ENCODE measurements around the gene HEBP1.

The HEBP1 gene

DNA sequence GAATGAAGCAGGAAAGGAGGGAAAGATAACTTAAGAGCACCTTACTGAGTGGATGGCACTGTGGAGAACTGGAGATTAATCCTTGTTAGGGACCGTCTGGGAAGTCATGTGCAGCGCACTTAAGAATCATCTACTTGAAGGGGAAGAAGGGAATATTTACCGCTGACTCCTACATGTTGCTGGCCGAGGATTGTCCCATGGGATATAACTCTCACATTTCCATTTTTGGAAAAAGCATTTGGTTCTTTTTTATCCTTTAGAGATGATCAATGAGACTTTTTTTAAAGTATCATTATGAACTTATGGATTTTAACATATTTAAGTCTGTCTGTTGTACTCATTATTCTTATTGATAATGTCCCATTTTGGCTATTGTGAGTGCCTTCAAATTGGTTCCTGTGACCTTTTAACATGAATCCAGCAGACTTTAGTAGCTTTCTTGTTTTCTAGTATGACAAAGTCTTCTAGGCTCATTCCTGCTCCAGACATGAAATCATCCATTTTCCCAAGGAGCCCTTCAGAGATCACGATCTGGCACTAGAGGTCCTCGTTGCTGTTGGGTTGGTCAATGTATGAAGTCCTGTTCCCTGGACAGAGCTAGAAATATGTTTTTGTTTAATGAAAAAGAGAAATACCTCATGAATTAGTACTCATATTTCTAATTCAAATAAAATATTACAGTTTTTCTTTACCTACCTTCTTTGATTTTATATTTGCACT, 23.9 kb upstream of the HEBP1 start:
- no peak for DNase-seq (ENCODE audit: low read depth in 2 of 2)

DNA sequence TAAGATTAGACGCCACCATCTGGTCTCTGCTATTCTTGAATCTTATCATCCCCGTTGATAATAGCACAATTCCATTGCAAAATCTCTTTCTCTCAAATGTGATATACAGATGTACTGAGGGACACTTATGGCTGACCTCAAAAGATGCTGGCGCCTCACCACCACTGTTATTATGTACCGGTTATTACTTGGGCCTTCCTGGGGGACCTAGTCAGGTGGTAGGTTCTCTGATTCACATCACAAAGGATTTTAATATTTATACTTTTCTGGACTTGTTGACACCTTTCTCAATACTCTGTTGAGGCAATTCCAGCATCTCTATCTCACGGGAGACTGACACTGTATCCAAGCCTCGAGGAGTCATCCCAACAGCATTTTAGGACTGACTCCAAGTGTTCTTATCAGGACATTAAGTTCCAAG, 22.8 kb upstream of the HEBP1 start:
- no peak for DNase-seq (ENCODE audit: low read depth in 2 of 2)

DNA sequence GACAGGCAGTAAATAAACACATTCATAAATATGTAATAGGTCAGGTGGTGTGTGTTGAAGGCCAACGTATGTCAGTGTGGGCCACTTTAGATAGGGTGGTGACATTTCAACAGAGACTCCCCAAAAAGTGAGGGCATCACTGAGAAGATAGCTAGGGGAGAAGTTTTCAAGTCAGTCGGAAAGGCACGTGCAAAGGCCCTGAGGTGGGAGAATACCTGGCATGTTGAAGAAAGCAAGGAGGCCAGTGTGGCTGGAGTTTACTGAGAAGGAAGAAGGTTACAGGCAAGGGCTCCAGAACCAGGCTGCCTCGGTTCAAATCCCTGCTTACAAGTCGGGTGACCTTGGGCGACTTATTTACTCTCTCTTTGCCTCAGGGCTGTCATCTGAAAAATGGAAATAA, 11.0 kb upstream of the HEBP1 start:
- no peak for DNase-seq (ENCODE audit: low read depth in 2 of 2)

DNA sequence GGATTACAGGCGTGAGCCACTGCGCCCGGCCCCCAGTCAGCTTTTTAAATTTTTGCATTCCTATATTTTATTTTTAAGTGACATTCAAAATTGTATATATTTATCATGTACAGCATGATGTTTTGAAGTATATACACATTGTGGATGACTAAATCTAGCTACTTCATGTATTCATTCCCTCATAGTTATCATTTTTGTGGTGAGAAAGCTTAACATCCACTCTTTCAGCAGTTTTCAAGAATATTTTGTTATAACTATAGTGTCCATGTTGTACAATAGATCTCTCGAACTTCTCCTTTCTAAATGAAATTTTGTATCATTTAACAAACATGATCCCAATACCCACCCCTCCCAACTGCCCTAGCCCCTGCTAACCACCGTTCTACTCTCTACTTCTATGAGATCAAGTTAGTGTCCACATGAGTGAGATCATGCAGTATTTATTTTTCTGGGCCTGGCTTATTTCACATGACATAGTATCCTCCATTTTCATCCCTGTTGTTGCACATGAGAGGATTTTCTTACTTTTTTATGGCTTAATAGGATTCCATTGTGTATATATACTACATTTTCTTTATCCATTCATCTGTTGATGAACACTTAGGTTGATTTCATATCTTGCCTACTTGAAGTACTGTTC, 8.8 kb upstream of the HEBP1 start:
- DNase-seq (ENCODE audit: low read depth in 2 of 2) = no peak

DNA sequence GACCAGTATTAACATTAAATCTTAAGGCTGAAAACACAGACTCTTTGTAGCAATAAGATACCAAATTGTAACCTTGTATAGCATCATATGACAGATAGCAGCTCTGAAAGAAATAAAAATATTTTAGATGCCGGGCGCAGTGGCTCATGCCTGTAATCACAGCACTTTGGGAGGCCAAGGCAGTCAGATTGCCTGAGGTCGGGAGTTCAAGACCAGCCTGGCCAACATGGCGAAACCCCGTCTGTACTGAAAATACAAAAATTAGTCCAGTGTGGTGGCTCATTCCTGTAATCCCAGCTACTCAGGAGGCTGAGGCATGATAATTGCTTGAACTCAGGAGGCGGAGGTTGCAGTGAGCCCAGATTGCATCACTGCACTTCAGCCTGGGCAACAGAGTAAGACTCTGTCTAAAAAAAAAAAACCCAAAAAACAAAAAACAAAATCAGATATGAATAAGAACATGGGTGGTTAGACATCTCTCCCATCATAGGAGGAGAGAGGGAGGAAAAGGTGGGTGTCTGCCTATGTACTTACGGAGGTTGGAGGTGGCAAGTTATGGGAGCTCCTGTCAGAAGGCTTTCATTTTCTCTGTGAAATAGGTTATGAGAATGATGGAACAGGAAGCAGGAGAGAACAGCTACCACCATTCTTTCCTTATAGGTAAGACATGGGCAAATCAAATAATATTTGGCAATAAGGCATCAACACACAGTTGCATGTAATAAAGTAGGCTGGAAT, 7.6 kb upstream of the HEBP1 start:
- DNase-seq (ENCODE audit: low read depth in 2 of 2) = no peak

DNA sequence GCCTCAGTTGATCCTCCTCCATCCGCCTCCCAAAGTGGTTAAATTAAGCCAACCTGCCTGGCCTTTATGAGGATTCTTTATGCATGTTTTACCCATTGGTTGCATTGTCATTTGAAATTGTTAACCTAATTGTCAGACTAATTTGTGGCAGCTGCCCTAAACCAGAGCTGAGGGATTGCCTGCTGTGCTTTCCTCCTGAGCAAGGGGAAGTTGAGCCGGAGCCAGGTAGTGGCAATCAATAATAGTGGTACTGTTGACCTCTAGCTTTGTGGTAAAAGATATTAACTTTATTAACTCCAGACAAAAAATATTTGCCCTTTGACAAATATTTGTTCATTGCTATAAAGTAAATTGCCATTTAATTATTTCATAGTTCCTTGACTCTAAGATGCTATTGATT, 5.6 kb upstream of the HEBP1 start:
- DNase-seq (ENCODE audit: low read depth in 2 of 2) = no peak

DNA sequence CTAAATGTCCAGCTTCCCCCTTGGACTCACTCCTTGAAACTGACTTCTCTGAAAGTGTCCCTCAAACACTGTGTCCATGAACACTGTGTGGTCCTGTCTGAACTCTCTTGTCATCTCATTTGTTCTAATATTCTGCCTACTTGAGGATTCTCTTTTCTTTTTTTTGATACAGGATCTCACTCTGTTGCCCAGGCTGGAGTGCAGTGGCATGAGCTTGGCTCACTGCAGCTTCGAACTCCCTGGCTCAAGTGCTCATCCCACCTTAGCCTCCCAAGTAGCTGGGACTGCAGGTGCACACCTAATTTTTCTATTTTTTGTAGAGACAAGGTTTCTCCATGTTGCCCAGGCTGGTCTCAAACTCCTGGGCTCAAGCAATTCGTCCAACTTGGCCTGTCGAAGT, 4.9 kb upstream of the HEBP1 start:
- no peak for DNase-seq (ENCODE audit: low read depth in 2 of 2)

DNA sequence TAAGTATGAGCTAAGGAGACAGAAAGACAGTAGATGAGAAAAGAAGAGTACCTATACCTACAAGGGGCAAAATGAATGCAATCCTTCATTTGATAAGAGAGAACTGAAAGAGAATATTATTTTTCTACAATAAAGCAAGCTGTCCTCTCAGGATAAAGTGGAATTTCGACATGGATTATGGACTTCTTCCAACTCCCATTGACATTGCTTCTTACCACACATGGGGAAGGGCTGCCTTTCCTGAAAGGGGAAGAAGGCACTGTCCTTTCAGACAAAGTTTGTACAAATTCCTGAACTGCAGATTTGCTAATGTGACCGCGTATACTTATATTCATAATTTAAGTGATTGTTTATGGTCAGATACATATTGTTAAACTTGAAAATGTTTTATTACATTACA, 4.3 kb upstream of the HEBP1 start:
- DNase-seq (ENCODE audit: low read depth in 2 of 2) = no peak

DNA sequence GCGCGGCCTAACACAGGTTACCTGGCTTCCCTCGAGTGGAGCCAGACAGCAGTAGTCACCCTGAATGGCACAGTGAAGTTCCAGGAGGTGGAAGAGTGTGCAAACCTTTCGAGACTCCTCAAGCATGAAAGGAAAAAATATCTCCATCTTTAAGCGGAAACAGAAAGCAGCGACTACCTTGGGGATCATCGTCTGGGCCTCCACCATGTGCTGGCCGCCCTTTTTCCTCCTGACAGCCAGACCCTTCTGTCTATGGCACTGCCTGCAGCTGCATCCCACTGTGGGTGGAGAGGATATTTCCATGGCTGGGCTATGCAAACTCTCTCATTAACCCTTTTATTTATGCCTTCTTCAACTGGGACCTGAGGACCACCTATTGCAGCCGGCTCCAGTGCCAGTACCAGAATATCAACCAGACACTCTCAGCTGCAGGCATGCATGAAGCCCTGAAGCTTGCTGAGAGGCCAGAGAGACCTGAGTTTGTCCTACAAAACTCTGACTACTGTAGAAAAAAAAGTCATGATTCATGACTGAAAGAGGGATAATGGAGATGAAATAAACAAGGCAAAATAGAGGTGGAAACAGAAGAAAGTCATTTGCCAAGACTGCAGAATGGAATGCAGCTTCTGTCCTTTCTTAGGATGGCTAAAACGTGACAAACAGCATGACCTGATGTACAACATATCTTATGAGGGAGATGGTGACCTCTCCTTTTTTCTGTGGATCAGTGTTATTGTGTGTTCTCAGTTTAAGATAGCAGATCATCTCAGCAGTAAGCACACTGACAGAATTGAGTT, 2.4 kb upstream of the HEBP1 start:
- DNase-seq (ENCODE audit: low read depth in 2 of 2) = no peak

DNA sequence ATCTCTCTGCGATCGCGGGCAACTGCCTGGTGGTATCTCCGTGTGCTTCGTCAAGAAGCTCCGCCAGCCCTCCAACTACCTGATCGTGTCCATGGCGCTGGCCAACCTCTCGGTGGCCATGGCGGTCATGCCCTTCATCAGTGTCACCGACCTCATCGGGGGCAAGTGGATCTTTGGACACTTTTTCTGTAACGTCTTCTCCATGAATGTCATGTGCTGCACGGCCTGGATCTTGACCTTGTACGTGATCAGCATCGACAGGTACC, 1.6 kb upstream of the HEBP1 start:
- DNase-seq (ENCODE audit: low read depth in 2 of 2) = no peak

DNA sequence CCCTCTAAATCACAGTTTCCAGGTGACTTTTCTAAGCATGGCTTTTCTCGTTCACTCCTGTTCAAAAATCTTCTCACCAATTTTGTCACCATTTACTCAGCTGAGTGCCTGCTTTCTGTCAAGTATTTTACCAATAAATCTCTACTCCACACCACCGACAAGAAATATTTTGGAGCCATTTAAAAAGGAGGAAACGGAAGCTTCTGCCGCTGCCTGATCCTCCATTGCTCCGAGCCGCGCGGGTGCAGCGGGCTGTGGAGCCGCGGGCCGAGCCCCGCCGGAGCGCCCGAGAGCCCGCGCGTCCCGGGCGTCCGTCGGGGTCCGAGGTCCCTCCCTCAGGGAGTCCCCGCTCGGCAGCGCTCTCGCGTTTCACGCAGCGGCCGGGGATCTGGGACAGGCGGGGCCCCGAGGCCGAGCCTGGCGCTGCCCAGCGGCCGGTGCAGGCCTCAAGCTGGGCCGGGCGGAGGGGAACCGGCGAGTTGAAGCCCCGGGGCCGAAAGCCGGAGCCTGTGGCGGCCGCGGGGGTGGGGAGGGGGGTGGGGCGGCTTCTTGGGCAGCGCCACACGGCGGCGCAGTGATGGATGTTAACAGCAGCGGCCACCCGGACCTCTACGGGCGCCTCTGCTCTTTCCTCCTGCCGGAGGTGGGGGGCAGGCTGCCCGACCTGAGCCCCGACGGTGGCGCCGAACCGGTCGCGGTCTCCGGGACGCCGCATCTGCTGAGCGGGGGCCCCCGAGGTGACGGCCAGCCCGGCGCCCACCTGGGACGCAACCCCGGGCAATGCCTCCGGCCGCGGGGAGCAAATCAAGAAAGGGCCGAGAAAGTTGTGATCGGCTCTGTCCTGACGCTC, 1.1 kb upstream of the HEBP1 start:
- peak in 1 of 2 donors; percentile 12 for DNase-seq (ENCODE audit: low read depth in 2 of 2)

DNA sequence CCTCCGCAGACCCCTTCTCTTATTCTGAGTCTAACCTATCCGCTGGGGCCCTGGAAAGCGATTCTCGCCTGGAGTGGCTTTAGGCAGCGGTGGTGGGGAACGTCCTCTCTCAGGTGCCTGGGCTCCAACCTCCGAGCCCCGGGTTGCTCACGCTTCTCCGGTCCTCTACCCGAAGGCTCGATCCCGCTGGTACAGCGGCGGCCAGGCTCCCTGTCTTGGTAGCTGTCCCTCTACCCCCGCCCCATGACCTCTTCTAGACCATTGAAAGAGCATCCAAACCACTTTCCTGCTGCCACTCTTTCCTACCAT, 505 bp upstream of the HEBP1 start:
- DNase-seq (ENCODE audit: low read depth in 2 of 2) = peak in 1 of 2 donors; percentile 4

DNA sequence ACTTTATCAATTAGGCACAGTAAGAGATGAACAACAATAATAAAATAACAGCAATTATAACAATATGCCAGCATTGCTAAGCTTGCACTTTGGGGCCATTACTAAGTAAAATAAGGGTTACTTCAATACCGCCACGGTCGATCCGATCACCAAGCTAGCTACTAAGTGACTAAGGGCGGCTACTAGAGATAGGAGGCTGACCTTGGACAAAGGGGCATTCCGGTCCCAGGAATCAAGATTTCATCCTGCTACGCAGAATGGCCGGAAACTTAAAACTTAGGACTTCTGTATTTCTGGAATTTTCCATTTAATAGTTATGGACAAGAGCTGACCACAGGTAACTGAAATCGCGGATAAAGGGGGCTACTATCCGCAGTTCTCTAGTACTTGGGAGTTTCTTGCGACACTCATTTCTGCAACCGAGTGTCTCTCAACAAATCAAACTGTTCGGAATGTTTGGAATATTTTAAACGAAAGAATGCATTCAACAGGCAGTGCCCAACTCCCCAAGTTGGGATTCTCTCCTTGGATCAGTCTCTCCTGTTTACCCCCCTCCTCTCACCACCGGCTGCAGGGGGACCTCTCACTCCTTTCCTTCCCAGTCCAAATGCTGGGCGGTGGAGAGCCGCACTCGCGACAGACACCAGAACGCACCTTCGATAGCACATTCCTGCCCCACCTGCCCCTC, 650 bp downstream of the HEBP1 start:
- no peak for DNase-seq (ENCODE audit: low read depth in 2 of 2)

DNA sequence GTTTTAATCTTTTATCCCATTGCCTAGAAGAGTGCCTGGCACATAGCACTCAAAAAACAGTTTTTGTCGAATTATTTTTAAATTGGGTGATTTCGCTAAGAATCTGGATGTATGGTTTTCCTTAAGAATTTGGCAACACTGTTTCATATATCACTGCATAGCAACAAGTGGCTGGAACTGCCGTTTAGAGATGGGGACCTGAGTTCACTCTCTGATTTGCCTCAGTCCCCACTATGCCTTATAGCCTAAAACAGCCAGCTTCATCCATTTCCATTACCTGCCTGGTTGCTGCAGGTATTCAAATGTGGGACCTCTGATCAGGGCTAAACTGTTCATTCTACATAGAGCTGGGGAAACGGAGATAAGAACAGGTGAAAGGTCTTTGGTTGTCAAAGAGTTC, 1.8 kb downstream of the HEBP1 start:
- no peak for DNase-seq (ENCODE audit: low read depth in 2 of 2)

DNA sequence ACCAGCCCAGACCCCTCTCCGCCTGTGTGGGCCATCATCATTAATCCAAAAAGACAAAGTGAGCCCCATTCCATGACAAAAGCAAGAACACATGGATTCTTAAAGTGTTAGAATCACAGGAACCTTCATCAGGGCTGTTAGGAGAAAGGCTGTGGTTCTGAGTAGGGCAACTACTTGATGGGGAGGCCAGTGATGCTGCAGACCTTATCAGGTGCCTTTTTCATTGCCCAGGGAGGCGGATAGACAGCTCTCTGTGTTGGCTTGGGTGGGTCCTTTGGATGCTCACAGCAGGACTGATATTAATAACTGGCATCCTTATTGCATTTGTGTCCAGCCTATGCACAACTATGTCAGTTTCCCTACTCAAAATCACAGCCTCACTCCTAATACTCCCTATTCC, 2.3 kb downstream of the HEBP1 start:
- no peak for DNase-seq (ENCODE audit: low read depth in 2 of 2)

DNA sequence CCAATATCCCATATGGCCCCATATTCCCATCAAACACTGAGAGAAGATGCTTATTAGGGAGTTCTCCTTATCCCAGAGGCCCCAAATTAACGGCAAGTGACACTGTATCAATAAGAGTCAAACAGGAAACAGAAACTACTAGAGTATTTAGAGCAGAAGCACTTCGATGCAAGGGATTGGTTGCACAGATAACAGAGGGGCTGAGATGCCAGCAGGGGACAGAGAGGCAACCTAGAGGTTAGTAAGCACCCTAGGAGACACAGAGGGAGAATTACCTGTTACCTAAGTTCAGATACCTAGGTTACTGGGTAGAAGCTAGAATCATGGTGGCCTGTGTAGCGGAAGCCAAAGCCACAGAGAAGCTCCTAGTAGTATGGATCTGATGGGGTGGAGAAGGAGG, 2.9 kb downstream of the HEBP1 start:
- no peak for DNase-seq (ENCODE audit: low read depth in 2 of 2)

DNA sequence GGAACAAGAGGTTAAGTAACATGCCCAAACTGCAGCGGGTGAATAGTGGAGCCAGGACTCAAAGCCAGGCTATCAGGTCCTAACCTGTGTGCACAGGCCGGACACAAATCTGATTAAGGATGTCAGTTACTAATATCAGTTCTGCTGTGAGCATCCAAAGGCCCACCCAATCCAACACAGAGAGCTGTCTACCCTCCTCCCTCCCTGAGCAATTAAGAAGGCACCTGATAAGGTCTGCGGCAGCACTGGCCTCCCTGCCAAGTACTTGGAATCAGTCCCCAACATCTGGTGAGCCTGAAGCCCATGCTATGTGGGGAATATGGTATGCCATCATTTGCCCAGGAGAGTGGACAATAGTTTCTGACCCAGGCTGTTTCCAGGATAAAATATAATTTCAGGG, 3.9 kb downstream of the HEBP1 start:
- DNase-seq (ENCODE audit: low read depth in 2 of 2) = no peak

DNA sequence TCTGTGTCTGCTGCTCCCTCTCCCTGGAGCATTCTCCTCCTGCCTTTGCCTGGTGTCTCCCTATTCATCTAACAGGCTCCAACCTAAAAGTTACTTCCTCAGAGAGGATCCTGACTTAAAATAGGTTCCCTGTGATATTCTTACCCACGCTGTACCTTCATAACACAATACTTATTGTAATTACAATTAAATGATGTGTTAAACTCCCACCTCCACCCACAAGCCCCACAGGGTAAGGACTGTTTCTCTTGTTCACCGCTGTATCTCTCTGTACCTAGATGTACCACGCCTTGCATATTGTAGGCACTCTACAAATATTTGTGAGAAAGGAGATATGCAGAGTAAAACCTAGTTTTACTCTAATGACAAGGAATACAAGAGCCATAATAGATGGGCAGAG, 5.0 kb downstream of the HEBP1 start:
- DNase-seq (ENCODE audit: low read depth in 2 of 2) = no peak

DNA sequence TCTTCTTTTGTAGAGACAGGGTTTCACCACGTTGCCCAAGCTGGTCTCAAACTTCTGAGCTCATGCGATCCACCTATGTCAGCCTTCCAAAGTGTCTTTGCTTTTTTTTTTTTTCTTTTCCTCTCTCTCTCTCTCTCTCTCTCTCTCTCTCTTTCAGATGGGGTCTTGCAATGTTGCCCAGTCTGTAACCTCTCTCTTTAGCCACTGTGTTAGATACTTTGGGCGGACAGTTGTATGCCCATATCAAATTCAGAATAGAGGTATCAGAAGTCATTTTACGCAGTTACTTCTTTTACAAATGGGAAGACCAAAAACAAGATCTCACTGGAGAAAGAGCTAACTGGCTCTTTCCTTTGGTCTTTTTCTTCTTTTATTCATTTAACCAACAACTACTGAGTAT, 6.7 kb downstream of the HEBP1 start:
- no peak for DNase-seq (ENCODE audit: low read depth in 2 of 2)

DNA sequence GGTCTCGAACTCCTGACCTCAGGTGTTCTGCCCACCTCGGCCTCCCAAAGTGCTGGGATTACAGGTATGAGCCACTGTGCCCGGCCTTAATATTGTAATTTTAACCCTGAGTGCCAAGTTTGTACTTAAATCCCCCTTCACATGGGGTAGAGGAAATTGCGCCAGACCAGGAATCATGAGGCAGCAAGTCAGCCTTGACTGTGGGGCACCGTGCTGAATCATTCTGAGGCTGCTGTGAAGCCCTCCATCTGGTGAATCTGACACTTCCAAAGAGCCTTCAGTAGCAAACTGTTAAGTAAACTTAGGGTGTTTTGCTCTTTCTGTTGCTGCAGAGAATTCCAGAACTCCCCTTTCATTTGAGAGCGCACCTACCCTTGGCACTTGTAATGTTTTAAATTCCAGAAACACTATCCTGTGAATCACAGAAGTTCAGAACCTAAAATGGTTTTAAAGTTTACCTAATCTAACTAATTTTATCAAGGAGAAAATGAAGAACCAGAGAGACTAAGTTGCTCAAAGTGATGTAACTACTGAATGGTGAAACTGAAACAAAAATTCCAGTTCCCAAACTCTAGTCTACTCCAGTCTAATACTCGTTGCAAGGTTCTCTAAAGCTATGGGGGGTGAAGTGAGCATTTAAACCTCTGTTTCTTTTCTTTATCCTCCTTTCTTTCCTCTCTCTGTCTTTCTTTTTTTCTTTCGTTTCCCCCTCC, 7.5 kb downstream of the HEBP1 start:
- no peak for DNase-seq (ENCODE audit: low read depth in 2 of 2)
